Measurements from ENCODE around the gene HIRIP3. TPM values are rescaled to one million over a fixed set of nuclear protein-coding genes. Genes with fewer than 3 reads are reported as not detected.
A peak's percentile ranks its signal among the peaks of the same experiment; 100 is the strongest.

Gene HIRIP3
- total RNA-seq, 2 donors from 2014 or later = 12.1 to 14.2 TPM

GRCh38 chr16:30004424-30004776 lies 9.0 kb upstream of the HIRIP3 start:
- intact Hi-C loops (cut with DNase I) = loop anchor here in 1 of 2 donors (5.0 kb wide), 1 partner anchor 182 kb away; the partner anchor contains the start of gene MVP

DNA sequence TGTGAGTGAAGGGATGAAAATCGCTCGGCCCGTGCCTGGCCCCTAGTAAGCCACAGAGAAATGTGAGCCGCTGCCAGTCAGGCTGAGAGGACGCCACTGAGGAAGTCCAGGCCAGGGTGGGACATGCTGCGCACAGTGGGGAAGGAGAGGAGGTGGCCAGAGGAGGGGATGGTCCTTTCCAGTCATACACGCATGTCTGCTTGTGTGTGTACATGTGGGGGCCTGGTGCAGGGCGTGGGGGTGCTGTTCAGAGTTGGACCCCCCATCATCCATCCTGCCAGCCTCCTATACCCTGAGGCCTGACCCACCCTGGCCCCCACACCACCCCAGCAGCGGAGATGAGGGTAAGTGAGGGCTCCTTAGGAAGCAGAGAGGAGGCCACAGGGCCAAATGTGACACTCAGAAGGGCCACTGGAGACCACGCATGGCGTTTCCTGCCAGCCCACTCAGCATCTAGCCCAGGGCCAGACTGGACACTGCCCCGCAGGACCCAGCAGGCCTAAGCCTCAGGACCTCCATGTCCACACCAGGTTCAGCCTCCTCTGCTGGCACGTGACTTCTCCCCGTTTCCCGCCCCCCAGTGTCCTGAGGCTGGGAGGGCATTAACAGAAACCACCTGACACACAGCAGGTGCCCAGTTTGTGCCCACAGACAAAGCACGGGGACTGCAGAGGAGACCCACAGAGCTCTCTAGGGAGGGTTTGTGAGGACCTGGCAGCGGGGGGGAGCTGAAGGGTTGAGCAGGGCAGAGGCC lies 8.4 kb upstream of the HIRIP3 start:
- intact Hi-C loops (cut with DNase I) = loop anchor here in 1 of 2 donors (5.0 kb wide), 1 partner anchor 182 kb away; the partner anchor contains the start of gene MVP

More at GRCh38 chr16:30004424-30004776, 9.0 kb upstream of the HIRIP3 start:
- DNase-seq (ENCODE audit: low spot score) = no peak

DNA sequence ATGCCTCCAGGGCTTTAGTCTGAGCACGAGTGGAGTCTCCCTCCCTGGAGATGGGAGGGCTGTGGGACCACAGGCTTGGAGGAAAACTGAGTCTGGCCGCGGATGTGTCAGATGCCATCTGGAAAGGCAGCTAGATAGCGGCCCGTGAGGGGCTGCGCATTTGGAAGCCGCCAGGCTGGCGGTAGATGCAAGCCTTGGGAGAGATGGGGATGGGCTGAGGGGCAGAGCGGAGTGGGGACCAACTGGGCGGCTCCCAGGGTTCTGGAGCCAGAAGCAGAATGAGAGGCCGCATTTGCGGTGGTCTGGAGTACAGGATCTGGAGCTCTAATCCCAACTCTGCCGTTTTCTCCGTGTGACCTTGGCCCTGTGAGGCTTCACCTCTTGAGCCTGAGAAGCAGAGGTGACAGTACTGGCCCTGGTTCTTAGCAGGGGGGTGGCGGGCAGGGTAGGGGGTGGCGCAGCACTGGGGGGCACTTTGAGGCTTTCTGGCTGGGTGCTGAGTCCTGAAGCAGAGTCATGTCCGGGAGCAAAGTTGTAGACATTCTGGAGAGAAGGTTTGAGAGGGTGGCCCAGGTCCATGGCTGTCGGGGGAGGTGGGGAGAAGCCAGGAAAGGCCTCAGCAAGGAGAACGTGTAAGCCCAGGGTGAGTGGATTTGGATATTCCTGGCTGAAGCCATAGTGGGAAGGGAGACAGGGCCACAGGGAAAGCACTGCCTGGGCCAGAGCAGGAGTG lies 7.4 kb upstream of the HIRIP3 start:
- intact Hi-C loops (cut with DNase I) = loop anchor here in 1 of 2 donors (5.0 kb wide), 1 partner anchor 180 kb away; the partner anchor contains the start of gene MVP
- no peak for DNase-seq (ENCODE audit: low spot score)

More for the DNA sequence above, 8.4 kb upstream of the HIRIP3 start:
- DNase-seq (ENCODE audit: low spot score) = no peak

- intact Hi-C loops (cut with DNase I) = loop anchor here in 1 of 2 donors (5.0 kb wide), 1 partner anchor 179 kb away; the partner anchor contains the start of gene MVP
- no peak for DNase-seq (ENCODE audit: low spot score)
These were observed 5.6 kb upstream of the HIRIP3 start for GRCh38 chr16:30000735-30001631.

GRCh38 chr16:29999605-30000004 lies 4.2 kb upstream of the HIRIP3 start:
- intact Hi-C loops (cut with DNase I) = loop anchor here in 1 of 2 donors (5.0 kb wide), 1 partner anchor 177 kb away; the partner anchor contains the start of gene MVP
- no peak for DNase-seq (ENCODE audit: low spot score)

- intact Hi-C loops (cut with DNase I) = no loop called here
These were observed 1.4 kb upstream of the HIRIP3 start for GRCh38 chr16:29996766-29997250.

GRCh38 chr16:29995911-29996765 lies 721 bp upstream of the HIRIP3 start, which contains the start of gene INO80E:
TSS of gene INO80E (plus strand) at chr16:29996241. CDS start at chr16:29996311, 70 bp downstream.
- intact Hi-C loops (cut with DNase I) = loop anchor here in 1 of 2 donors (2.0 kb wide), 1 partner anchor 15 kb away; no protein-coding TSS in a partner anchor

More at GRCh38 chr16:29996766-29997250, 1.4 kb upstream of the HIRIP3 start:
- no peak for DNase-seq (ENCODE audit: low spot score)

GRCh38 chr16:29994600-29995323 lies 655 bp downstream of the HIRIP3 start:
- intact Hi-C loops (cut with DNase I) = loop anchor here in 1 of 2 donors (2.0 kb wide), 1 partner anchor 14 kb away; no protein-coding TSS in a partner anchor
- DNase-seq (ENCODE audit: low spot score) = peak; percentile 89

More at GRCh38 chr16:29995911-29996765, 721 bp upstream of the HIRIP3 start, which contains the start of gene INO80E:
- DNase-seq (ENCODE audit: low spot score) = peak; percentile 100

- no peak for DNase-seq (ENCODE audit: low spot score)
- intact Hi-C loops (cut with DNase I) = loop anchor here in 1 of 2 donors (2.0 kb wide), 1 partner anchor 13 kb away; no protein-coding TSS in a partner anchor
These were observed 1.4 kb downstream of the HIRIP3 start for GRCh38 chr16:29993903-29994599.

DNA sequence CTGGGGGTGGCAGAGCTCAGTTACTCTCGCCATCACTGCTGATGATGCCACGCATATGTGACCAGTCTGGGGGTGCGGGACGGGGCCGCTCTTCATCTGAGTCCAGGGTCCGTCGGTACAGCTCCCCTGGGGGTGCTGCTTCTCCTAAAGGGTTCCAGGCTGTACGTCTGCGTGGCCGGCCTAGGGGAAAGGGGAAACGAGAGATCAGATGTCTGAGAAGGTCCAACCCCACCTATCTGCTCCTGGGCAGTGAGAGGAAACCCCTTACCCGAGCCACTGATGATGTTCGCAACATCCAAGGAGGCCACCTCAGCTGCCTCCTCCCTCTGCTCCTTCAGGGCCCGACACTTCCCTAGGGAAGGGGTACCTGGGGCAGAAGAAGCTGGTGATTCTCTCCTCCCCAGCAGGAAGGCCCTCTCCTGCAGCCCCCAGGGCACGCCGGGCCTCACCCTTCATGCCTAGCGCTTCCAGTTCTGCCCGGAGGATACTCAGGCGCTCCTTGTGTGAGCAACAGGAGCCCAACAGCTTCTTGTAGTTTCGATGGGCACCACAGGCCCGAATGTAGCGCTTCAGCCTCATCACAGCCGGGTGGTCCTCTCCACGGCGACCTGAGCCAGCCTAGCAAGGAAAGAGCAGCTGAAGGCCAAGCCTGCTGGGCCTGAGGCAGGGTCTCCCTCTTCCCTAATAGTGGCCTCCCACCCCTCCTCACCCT lies 2.1 kb downstream of the HIRIP3 start:
- intact Hi-C loops (cut with DNase I) = no loop called here

GRCh38 chr16:29992344-29992967 lies 3.0 kb downstream of the HIRIP3 start:
- intact Hi-C loops (cut with DNase I) = no loop called here
- DNase-seq (ENCODE audit: low spot score) = peak; percentile 45

More for the DNA sequence above, 2.1 kb downstream of the HIRIP3 start:
- peak; percentile 76 for DNase-seq (ENCODE audit: low spot score)

GRCh38 chr16:29991571-29991904 lies 3.9 kb downstream of the HIRIP3 start:
- peak; percentile 54 for DNase-seq (ENCODE audit: low spot score)
- intact Hi-C loops (cut with DNase I) = no loop called here

GRCh38 chr16:29990883-29991570 lies 4.4 kb downstream of the HIRIP3 start:
- DNase-seq (ENCODE audit: low spot score) = peak; percentile 71
- intact Hi-C loops (cut with DNase I) = no loop called here

DNA sequence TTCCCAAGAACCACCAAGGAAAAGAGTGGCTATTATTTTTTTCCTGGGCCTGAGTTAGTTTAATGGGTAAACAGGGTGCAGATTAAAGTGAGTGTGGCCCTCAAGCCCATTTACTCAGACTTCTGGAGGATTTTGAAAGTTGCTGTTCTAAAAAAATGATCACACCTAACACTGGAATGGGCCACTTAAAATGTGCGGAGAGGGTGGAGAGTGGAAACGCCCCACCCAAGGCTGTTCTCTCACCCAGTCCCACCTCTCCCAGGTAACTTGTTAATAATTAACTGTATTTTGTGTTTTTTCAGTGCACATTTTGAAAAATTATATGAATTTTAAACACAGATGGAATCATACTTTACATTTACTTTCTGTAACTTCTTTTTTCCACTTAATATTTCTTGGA lies 5.4 kb downstream of the HIRIP3 start:
- intact Hi-C loops (cut with DNase I) = no loop called here
- DNase-seq (ENCODE audit: low spot score) = no peak

Measured in posterior vena cava (tissue), 2 donors.